Trophoblast cell (in vitro differentiated cells and primary cell): Measurements from ENCODE around the gene HMGN3. TPM values are rescaled to one million over a fixed set of nuclear protein-coding genes. Genes with fewer than 3 reads are reported as not detected.

Experiments
- DNase-seq, 2 donors: peaks; one replicate each; pipeline ENCODE4 v3.0.0-alpha.2; 2016
- H2AFZ ChIP-seq: 2 replicates; pipeline ENCODE4 v1.6.1; 2013; ENCODE audit warnings: low read length, moderate library complexity, mild to moderate bottlenecking; ENCODE audit not compliant: insufficient read depth, poor library complexity
- H2AK5ac ChIP-seq: 2 replicates; pipeline ENCODE4 v1.6.1; 2013; ENCODE audit warnings: mild to moderate bottlenecking, low read length
- H2BK120ac ChIP-seq: 2 replicates; pipeline ENCODE4 v1.6.1; 2013; ENCODE audit warnings: low read length, mild to moderate bottlenecking, moderate library complexity; ENCODE audit not compliant: insufficient read depth, poor library complexity
- H2BK12ac ChIP-seq: 2 replicates; pipeline ENCODE4 v1.6.1; 2013; ENCODE audit warnings: mild to moderate bottlenecking, low read length, moderate library complexity
- H2BK5ac ChIP-seq: 2 replicates; pipeline ENCODE4 v1.6.1; 2013; ENCODE audit warnings: low read length, low read depth, moderate library complexity, mild to moderate bottlenecking; ENCODE audit not compliant: poor library complexity
- H3K14ac ChIP-seq: 2 replicates; pipeline ENCODE4 v1.6.1; 2013; ENCODE audit warnings: mild to moderate bottlenecking, low read length
- H3K18ac ChIP-seq: 2 replicates; pipeline ENCODE4 v1.6.1; 2013; ENCODE audit warnings: mild to moderate bottlenecking, low read length
- H3K23ac ChIP-seq: 2 replicates; pipeline ENCODE4 v1.6.1; 2013; ENCODE audit warnings: low read length
- H3K27ac ChIP-seq: 2 replicates; pipeline ENCODE4 v1.5.1; 2013; ENCODE audit warnings: low read depth, mild to moderate bottlenecking, inconsistent platforms, low read length, moderate library complexity
- H3K27me3 ChIP-seq: 2 replicates; pipeline ENCODE4 v1.6.1; 2013; ENCODE audit warnings: inconsistent platforms, mild to moderate bottlenecking, low read length, moderate library complexity; ENCODE audit not compliant: insufficient read depth
- H3K36me3 ChIP-seq, 2 experiments: 1 replicate in 1 of 2; 2 replicates in 1 of 2; pipeline ENCODE4 v1.6.1; 2013; ENCODE audit warnings: low read length in 2 of 2, mild to moderate bottlenecking in 2 of 2, moderate library complexity in 1 of 2; ENCODE audit not compliant: insufficient read depth in 2 of 2, control insufficient read depth in 1 of 2
- H3K4ac ChIP-seq: 2 replicates; pipeline ENCODE4 v1.6.1; 2013; ENCODE audit warnings: low read depth, mild to moderate bottlenecking, low read length, moderate library complexity
- H3K4me1 ChIP-seq, 2 experiments: 1 replicate in 1 of 2; 2 replicates in 1 of 2; pipeline ENCODE4 v1.6.1; 2013; ENCODE audit warnings: low read length in 2 of 2, mild to moderate bottlenecking in 2 of 2, moderate library complexity in 1 of 2; ENCODE audit not compliant: insufficient read depth in 2 of 2, control insufficient read depth in 1 of 2
- H3K4me2 ChIP-seq: 2 replicates; pipeline ENCODE4 v1.6.1; 2013; ENCODE audit warnings: inconsistent platforms, mild to moderate bottlenecking, low read length, moderate library complexity
- H3K4me3 ChIP-seq: 2 replicates; pipeline ENCODE4 v1.5.1; 2013; ENCODE audit warnings: mild to moderate bottlenecking, low read depth, low read length, inconsistent platforms
- H3K79me1 ChIP-seq: one replicate; pipeline ENCODE4 v1.6.1; 2013; ENCODE audit warnings: low read length
- H3K79me2 ChIP-seq: 2 replicates; pipeline ENCODE4 v1.6.1; 2013; ENCODE audit warnings: low read length, mild to moderate bottlenecking; ENCODE audit not compliant: control insufficient read depth, insufficient read depth, poor library complexity
- H3K9ac ChIP-seq: 2 replicates; pipeline ENCODE4 v1.6.1; 2013; ENCODE audit warnings: mild to moderate bottlenecking, low read length
- H3K9me3 ChIP-seq: 2 replicates; pipeline ENCODE4 v1.6.1; 2013; ENCODE audit warnings: low read depth, mild to moderate bottlenecking, control low read depth, inconsistent platforms, low read length; ENCODE audit not compliant: insufficient read depth
- H4K12ac ChIP-seq: 2 replicates; pipeline ENCODE4 v1.6.1; 2013; ENCODE audit warnings: low read depth, mild to moderate bottlenecking, low read length, moderate library complexity
- H4K8ac ChIP-seq: 2 replicates; pipeline ENCODE4 v1.6.1; 2013; ENCODE audit warnings: low read depth, mild to moderate bottlenecking, low read length, moderate library complexity
- H4K91ac ChIP-seq: one replicate; pipeline ENCODE4 v1.6.1; 2013; ENCODE audit warnings: low read depth, mild to moderate bottlenecking, low read length, moderate library complexity
- WGBS: extraction: QIAGEN DNeasy Blood & Tissue Kit; methylation state at CpG from one replicate; pipeline ENCODE4 v1.1.7; 2013; ENCODE audit warnings: missing lambda C conversion rate; ENCODE audit not compliant: insufficient read length, insufficient coverage; ENCODE audit errors: extremely low coverage; 5-methylcytosine and 5-hydroxymethylcytosine counted together
- polyA plus RNA-seq: library from polyadenylated mRNA; stranded (reverse); fragments of 200-250 nt; gene quantifications from 2 replicates; pipeline ENCODE4 v1.2.3, GENCODE V29; 2013

HMGN3 gene
- polyA plus RNA-seq, result 115 and 123 TPM in 2 replicates

DNA sequence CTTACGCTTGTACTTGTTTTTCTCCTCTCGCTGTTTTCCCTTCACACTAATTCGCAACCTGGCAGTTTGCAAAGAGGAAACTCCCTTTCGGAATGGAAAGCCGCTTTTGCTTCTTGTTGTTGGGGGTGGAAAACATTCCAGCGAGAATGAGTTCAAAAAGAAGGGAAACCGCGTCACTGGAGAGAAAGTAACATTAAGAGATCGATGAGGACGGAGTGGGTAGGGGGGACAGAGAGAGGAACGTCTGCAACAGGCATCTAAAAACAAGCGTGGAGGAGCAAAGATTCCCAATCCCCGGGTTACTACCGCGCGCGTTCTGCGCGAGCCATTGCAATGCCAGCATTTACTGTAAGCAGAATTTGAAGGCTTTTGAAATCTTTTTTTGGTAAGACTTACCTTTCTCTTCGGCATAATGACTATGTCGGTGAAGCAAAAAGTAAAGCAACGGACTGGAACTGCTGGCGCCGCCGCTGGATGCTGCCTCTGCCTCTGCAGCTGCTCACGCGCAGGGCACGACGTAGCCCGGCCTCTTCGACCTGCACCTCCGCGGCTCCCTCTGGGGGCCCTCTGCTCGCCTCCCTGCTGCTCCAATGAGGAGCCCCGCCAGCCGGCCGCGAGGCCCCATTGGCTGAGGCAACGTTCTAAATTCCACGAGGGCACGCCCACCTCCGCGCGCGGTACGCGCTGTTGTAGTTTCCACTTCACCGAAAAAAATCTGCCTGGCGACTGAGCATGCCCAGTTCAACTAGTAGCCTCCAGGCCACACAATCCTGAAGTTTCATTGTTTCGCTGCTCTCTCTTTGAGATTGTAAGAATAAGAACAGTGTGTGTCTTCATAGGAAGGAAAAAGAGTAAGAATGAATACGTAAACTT lies at the start of gene HMGN3:
HMGN3 (minus strand) TSS at position 533 of the 873 bp plus-strand sequence.
- H3K4me3 ChIP-seq, result peak within 1 kb of the TSS; percentile 80

DNA sequence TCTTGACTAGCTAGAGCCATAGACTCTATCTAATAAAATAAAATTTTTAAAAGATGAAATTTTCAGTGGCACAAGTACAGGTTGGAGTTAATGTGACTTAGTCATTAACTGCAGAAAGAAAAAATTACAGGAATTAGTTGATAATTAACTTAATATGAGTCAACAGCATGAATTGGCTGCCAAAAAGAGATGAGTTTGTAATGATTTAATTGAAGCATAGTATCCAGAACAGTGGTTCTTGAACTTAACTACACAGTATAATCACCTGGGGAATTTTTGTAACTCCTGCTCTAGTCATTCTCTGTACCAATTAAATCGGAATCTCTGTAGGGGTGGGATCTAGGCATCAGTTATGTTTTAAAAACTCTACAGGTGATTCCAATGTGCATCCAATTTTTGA lies 46.3 kb upstream of the HMGN3 start:
- Histone ChIP-seq H2BK5ac (no peak overlapping the region), H3K23ac (no peak overlapping the region), H3K79me1 (no peaks in the 10 kb centered on the region), H3K79me2 (no peaks in the 10 kb centered on the region), H2AK5ac (no peak overlapping the region), H3K4ac (no peak overlapping the region), H3K18ac (no peak overlapping the region), H3K4me2 (no peak overlapping the region), H2BK120ac (no peak overlapping the region), H4K12ac (no peak overlapping the region), H2BK12ac (no peak overlapping the region), H4K8ac (no peak overlapping the region), H3K9ac (no peak overlapping the region), H2AFZ (no peak overlapping the region), H3K27me3 (no peaks in the 10 kb centered on the region), H3K9me3 (no peaks in the 10 kb centered on the region), H3K14ac (no peak overlapping the region), H3K36me3 (peaks cover 0 to 2% of the 10 kb centered on the region in 2 experiments), H3K4me3 (no peak overlapping the region), H3K27ac (no peak overlapping the region), H3K4me1 (no peaks in the 10 kb centered on the region), H4K91ac (no peak overlapping the region)
- no CpG with 5 or more reads among the region's 1 CpG for WGBS
- DNase-seq, result no peak

More for the DNA sequence above, at the start of gene HMGN3:
- no CpG with 5 or more reads among the region's 51 CpGs for WGBS
- no peaks in the 10 kb centered on the region for H3K9me3 ChIP-seq
- peak within 1 kb of the TSS; percentile 68 for H4K12ac ChIP-seq
- H2AFZ ChIP-seq, result peak within 1 kb of the TSS; percentile 69
- peak within 1 kb of the TSS; percentile 53 for H3K14ac ChIP-seq
- peak within 1 kb of the TSS; percentile 59 for H2BK5ac ChIP-seq
- H4K91ac ChIP-seq, result peak within 1 kb of the TSS; percentile 84
- H3K9ac ChIP-seq, result peak within 1 kb of the TSS; percentile 72
- no peaks in the 10 kb centered on the region for H3K36me3 ChIP-seq
- peaks cover 7% of the 10 kb centered on the region for H3K79me1 ChIP-seq
- H3K79me2 ChIP-seq, result peaks cover 6% of the 10 kb centered on the region
- no peaks in the 10 kb centered on the region for H3K27me3 ChIP-seq
- peak; percentile 92 to 96 for DNase-seq
- peak within 1 kb of the TSS; percentile 83 for H4K8ac ChIP-seq
- H3K27ac ChIP-seq, result peak within 1 kb of the TSS; percentile 57
- peaks cover 2% of the 10 kb centered on the region in 2 experiments for H3K4me1 ChIP-seq
- peak within 1 kb of the TSS; percentile 71 for H3K4ac ChIP-seq
- peak within 1 kb of the TSS; percentile 47 for H2BK120ac ChIP-seq
- H2BK12ac ChIP-seq, result no peak within 1 kb of the TSS
- H3K4me2 ChIP-seq, result peak within 1 kb of the TSS; percentile 57
- no peak within 1 kb of the TSS for H2AK5ac ChIP-seq
- no peak within 1 kb of the TSS for H3K23ac ChIP-seq
- H3K18ac ChIP-seq, result peak within 1 kb of the TSS; percentile 77

DNA sequence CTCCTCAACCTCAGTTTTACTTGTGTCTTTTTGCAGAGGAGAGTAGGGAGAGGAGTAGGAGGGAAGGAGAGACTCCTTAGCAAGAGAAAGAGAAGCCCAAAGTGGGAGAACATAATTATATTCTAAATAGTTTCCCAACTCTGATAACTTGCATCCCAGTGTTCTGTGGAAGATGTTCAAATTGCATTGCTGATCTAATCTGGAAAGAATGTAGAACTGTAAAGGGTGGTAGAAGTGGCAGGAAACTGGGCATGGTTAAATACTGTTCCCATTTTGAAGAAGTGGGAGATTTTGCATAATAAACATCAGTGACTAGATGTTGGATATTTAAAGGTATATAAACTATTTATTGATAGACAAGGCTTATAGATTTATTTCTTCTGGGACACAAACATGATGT lies 42.6 kb upstream of the HMGN3 start:
- Histone ChIP-seq H3K4me2 (no peak overlapping the region), H3K23ac (no peak overlapping the region), H3K4me1 (no peaks in the 10 kb centered on the region), H3K27ac (no peak overlapping the region), H3K27me3 (no peaks in the 10 kb centered on the region), H3K9ac (no peak overlapping the region), H4K12ac (no peak overlapping the region), H3K4me3 (no peak overlapping the region), H3K18ac (no peak overlapping the region), H3K9me3 (no peaks in the 10 kb centered on the region), H2BK120ac (no peak overlapping the region), H3K4ac (no peak overlapping the region), H2AK5ac (no peak overlapping the region), H2BK12ac (no peak overlapping the region), H4K8ac (no peak overlapping the region), H3K14ac (no peak overlapping the region), H2AFZ (no peak overlapping the region), H3K79me2 (no peaks in the 10 kb centered on the region), H4K91ac (no peak overlapping the region), H2BK5ac (no peak overlapping the region), H3K79me1 (no peaks in the 10 kb centered on the region), H3K36me3 (no peaks in the 10 kb centered on the region)
- DNase-seq, result peak in 1 of 2 donors; percentile 31

DNA sequence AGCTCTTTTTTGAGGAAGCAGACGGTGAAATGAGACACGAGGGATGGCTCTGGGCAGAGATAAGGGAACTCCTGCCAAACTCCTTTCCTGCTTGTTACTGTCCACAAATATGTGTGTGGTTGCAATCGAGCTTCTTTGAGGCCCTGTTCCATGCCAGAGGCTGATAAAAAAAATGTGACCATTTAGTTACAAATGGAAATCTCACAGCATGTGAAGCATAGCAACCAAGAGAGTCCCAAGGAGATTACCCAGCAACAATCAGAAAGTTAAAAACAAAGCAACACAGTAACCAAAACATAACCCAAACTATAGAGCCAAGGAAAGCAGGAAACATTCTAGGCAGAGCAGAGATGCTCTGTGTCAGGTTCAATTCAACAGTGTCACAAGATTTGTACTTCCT lies 35.4 kb upstream of the HMGN3 start:
- no peak overlapping the region for H3K9ac ChIP-seq
- no peak overlapping the region for H4K12ac ChIP-seq
- no peaks in the 10 kb centered on the region for H3K79me2 ChIP-seq
- H2AK5ac ChIP-seq, result no peak overlapping the region
- H3K27me3 ChIP-seq, result no peaks in the 10 kb centered on the region
- H3K27ac ChIP-seq, result no peak overlapping the region
- no peak overlapping the region for H3K4me2 ChIP-seq
- H3K23ac ChIP-seq, result no peak overlapping the region
- H3K4me1 ChIP-seq, result no peaks in the 10 kb centered on the region
- H3K4me3 ChIP-seq, result no peak overlapping the region
- H2BK120ac ChIP-seq, result no peak overlapping the region
- no peaks in the 10 kb centered on the region for H3K79me1 ChIP-seq
- H4K91ac ChIP-seq, result no peak overlapping the region
- H2BK5ac ChIP-seq, result no peak overlapping the region
- H3K4ac ChIP-seq, result no peak overlapping the region
- no peak overlapping the region for H3K14ac ChIP-seq
- no CpG with 5 or more reads among the region's 3 CpGs for WGBS
- no peak overlapping the region for H2AFZ ChIP-seq
- no peak overlapping the region for H2BK12ac ChIP-seq
- no peaks in the 10 kb centered on the region for H3K36me3 ChIP-seq
- peak; percentile 85 to 97 for DNase-seq
- no peaks in the 10 kb centered on the region for H3K9me3 ChIP-seq
- no peak overlapping the region for H3K18ac ChIP-seq
- H4K8ac ChIP-seq, result no peak overlapping the region
